Hematopoietic multipotent progenitor cell treated with erythropoietin and hydrocortisone succinate and interleukin-3 and kit ligand, for 17 days (in vitro differentiated cells): ENCODE measurements around the gene CLDN3.
A peak's percentile ranks its signal among the peaks of the same experiment; 100 is the strongest.
"Not testable (repeated sequence)": the region's sequence is repeated elsewhere in the genome, so short reads cannot be mapped to it uniquely, and the experiment has no call there.

Experiments
- DNase-seq: peaks from one replicate; pipeline ENCODE4 v3.0.0-alpha.2; 2015; ENCODE audit warnings: low spot score

CLDN3 gene, protein sequence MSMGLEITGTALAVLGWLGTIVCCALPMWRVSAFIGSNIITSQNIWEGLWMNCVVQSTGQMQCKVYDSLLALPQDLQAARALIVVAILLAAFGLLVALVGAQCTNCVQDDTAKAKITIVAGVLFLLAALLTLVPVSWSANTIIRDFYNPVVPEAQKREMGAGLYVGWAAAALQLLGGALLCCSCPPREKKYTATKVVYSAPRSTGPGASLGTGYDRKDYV

GRCh38 chr7:73770002-73770859, at the start of gene CLDN3:
TSS of gene CLDN3 (minus strand) at chr7:73770270. CDS start at chr7:73770049, 221 bp downstream.
- DNase-seq = no peak

DNA sequence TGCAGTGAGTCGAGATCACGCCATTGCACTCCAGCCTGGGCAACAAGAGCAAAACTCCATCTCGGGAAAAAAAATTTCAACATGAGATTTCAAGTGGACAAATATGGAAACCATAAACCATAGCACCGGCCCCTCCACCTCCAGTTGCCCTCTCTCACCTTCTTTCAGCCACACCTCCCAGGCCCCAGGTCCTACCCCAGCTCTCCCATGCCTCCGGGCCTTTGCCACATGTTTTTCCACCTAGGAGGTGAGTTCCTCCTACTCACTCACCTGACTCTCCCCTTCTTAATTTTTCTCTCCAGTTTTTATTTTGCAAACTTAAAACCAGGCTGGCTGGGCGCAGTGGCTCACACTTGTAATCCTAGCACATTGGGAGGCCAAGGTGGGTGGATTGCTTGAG, 47.1 kb upstream of the CLDN3 start:
- DNase-seq = no peak

DNA sequence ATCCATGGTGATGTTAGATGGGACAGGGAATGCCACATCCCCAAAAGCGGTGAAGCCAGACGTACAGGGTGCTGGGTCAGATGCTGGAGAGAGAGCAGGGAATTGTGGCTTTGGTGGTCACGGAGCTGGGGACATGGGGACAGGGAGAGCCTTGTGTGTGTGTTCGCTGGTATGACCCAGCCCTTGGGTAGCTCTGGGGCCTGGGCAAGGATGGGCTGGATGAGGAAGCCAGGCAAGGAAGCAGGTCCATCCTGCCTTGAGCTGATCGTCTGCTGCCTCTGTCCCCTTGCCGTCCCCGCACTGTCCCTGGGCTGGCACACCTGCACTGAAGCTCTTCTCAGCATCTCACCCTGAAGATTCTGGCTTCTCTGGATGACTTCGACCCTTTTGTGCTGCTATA, 45.4 kb upstream of the CLDN3 start:
- no peak for DNase-seq

GRCh38 chr7:73812996-73813395, 42.9 kb upstream of the CLDN3 start:
- no peak for DNase-seq

GRCh38 chr7:73811760-73812168, 41.7 kb upstream of the CLDN3 start:
- peak; percentile 77 for DNase-seq

DNA sequence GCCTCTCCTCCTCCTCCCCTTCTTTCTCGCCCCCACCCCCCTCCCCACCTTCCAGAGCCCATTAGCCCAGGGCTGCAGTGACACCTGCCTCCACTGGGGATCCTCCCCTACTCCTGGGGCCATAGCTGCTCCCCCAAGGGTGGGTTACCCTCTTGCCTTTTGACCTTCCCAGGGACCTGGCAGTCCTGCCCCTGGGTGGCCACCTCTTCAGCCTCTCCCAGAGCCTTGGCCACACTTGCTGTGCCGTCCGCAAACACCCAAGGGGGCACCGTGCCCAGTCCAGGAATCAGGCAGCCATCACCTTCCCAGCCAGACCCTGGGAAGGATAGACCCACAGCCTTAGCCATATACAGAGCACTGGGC, 40.9 kb upstream of the CLDN3 start:
- no peak for DNase-seq

- DNase-seq = no peak
Observed at GRCh38 chr7:73809467-73809951, 39.4 kb upstream of the CLDN3 start.

GRCh38 chr7:73802459-73802858, 32.4 kb upstream of the CLDN3 start:
- DNase-seq = no peak

- no peak for DNase-seq
Observed at GRCh38 chr7:73801577-73801976, 31.5 kb upstream of the CLDN3 start.

GRCh38 chr7:73799282-73800141, 29.4 kb upstream of the CLDN3 start:
- DNase-seq = no peak

- not testable (repeated sequence) for DNase-seq
Observed at GRCh38 chr7:73797176-73797575, 27.1 kb upstream of the CLDN3 start.

DNA sequence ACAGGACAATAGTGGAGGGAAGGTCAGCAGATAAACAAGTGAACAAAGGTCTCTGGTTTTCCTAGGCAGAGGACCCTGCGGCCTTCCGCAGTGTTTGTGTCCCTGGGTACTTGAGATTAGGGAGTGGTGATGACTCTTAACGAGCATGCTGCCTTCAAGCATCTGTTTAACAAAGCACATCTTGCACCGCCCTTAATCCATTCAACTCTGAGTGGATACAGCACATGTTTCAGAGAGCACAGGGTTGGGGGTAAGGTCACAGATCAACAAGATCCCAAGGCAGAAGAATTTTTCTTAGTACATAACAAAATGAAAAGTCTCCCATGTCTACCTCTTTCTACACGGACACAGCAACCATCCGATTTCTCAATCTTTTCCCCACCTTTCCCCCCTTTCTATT, 26.6 kb upstream of the CLDN3 start:
- DNase-seq = not testable (repeated sequence)

DNA sequence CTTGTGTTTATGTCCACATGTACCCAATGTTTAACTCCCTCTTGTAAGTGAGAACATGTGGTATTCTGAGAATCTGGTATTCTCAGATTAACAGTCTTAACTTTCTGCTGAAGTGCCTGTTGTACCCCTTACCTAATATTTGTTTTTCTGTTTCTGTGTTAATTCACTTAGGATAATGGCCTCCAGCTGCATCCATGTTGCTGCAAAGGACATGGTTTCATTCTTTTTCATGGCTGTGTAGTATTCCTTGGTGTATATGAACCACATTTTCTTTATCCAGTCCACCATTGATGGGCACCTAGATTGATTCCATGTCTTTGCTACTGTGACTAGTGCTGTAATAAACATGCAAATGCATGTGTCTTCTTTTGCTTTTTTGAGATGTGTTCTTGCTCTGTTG, 25.1 kb upstream of the CLDN3 start:
- not testable (repeated sequence) for DNase-seq

DNA sequence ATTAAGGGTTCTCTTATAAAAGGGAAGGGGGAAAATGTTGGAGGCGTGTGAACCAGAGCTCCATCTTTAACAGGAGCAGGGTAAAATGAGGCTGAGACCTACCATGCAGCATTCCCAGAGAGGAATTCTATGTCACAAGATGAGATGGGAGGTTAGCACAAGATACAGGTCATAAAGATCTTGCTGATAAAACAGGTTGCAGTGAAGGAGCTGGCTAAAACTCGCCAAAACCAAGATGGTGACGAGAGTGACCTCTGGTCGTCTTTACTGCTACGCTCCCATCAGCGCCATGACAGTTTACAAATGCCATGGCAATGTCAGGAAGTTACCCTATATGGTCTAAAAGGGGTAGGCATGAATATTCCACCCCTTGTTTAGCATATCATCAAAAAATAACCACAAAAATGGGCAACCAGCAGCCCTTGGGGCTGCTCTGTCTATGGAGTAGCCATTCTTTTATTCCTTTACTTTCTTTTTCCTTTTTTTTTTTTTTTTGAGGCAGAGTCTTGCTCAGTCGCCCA, 21.2 kb upstream of the CLDN3 start:
- not testable (repeated sequence) for DNase-seq

- DNase-seq = no peak
Observed at GRCh38 chr7:73789051-73789450, 19.0 kb upstream of the CLDN3 start.

GRCh38 chr7:73787786-73788048, 17.6 kb upstream of the CLDN3 start:
- not testable (repeated sequence) for DNase-seq

DNA sequence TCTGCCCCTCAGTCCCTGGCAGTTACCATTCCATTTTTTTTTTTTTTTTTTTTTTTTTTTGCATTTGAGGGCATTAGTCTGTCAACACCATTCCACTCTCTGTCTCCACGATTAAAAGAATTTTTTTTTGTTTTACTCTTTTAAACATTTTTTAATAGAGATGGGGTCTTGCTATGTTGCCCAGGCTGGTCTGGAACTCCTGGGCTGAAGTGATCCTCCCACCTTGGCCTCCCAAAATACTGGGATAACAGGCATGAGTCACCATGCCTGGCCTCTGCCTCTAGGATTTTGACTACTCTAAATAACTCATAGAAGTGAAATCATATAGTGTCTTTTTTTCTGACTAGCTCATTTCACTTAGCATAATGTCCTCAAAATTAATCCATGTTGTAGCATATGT, 16.5 kb upstream of the CLDN3 start:
- no peak for DNase-seq

DNA sequence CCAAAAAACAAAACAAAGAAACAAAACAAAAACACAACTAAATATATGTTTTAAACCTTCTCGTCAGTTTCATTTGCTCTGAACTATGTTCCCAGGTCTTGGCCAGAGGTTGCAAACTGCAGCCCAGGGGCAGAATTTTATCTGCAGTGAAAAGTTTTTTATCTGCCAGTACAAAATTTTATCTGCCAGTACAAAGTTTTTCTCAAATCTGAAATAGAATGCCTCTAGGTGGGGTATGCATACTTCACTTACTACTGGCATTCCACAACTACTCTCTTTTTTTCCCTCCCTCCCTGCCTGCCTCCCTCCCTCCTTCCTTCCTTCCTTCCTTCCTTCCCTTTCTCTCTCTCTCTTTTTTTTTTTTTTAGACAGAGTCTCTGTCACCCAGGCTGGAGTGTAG, 9.4 kb upstream of the CLDN3 start:
- no peak for DNase-seq

GRCh38 chr7:73778801-73779389, 8.8 kb upstream of the CLDN3 start:
- no peak for DNase-seq

DNA sequence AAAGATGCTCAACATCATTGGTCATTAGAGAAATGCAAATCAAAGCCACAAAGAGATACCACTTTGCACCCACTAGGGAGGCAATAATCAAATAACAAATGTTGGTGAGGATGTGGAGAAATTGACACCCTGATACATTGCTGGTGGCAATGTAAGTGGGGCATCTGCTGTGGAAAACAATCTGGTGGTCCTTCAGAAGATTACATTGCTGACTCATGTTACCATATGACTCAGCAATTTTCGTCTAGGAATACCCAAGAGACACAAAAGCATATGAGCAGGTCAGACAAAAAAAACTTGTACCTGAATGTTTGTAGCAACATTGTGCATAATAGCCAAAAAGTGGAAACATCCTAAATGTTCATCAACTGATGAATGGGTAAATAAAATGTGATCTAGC, 4.9 kb upstream of the CLDN3 start:
- DNase-seq = peak; percentile 23

GRCh38 chr7:73773700-73774517, 3.8 kb upstream of the CLDN3 start:
- no peak for DNase-seq
